Mesothelial cell of epicardium (in vitro differentiated cells): Measurements from ENCODE around the gene OTOG. TPM values are rescaled to one million over a fixed set of nuclear protein-coding genes. Genes with fewer than 3 reads are reported as not detected.

ENCODE experiments used
- DNase-seq, 2 experiments: peaks; one replicate each; pipeline ENCODE4 v3.0.0; 2021; ENCODE audit warnings: low spot score in 2 of 2; ENCODE audit not compliant: unreplicated experiment in 2 of 2
- H3K27ac Mint-ChIP-seq: 2 replicates; pipeline ENCODE4 v1.8.0; 2021; ENCODE audit warnings: mixed read lengths
- H3K27me3 Mint-ChIP-seq: 2 replicates; pipeline ENCODE4 v1.8.0; 2021; ENCODE audit warnings: low read depth, mixed read lengths
- H3K36me3 Mint-ChIP-seq: 2 replicates; pipeline ENCODE4 v1.8.0; 2021; ENCODE audit warnings: mixed read lengths
- H3K4me1 Mint-ChIP-seq: 2 replicates; pipeline ENCODE4 v1.8.0; 2021; ENCODE audit warnings: mixed read lengths
- H3K4me3 Mint-ChIP-seq: 2 replicates; pipeline ENCODE4 v1.8.0; 2021; ENCODE audit warnings: mild to moderate bottlenecking, moderate library complexity, mixed read lengths
- H3K9me3 Mint-ChIP-seq: 2 replicates; pipeline ENCODE4 v1.8.0; 2021; ENCODE audit warnings: mixed read lengths
- total RNA-seq: library from RNA; stranded (reverse); gene quantifications from 3 replicates; pipeline ENCODE4 v1.2.1, GENCODE V29; 2021
- TF ChIP-seq, protein P1 (sequence below): fragments of 200-600 bp; sonication (generic); IDR thresholded peaks from one replicate; pipeline ENCODE4 v1.5.0; 2021; ENCODE audit warnings: antibody characterized with exemption; ENCODE audit not compliant: unreplicated experiment

The OTOG gene
- total RNA-seq, 1 donor from 2014 or later: 1.8 TPM

DNA sequence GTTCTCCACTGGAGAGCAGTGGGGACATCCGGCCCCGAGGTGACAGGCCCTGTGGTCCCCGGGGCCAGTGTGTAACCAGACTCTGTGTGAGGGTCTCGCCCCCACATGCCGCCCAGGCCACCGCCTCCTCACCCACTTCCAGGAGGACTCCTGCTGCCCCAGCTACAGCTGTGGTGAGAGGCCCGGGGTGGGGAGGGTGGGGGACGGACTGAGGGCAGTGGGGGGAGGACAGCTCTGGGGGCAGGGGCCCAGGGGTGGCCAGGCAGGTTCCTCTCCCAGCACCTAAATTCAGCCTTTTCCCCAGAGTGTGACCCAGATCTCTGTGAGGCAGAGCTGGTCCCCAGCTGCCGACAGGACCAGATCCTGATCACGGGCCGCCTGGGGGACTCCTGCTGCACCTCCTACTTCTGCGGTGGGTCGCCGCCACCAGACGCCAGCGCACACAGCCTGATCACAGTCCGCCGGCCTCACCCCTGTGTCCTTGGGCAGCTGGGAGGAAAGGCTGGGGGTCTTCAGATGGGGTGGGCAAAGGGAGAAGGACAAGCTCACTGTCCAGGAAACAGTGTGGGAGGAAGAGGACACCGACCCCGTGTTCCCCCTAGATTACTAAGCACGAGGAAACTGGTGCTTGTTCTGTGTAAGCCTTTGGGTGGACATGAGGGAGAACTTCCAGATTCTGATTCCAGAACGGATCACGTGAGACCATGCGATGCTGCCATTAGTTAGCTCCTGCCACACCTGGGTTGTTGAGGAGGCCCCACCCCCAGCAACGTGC is 87.9 kb downstream of the OTOG start:
- no peak overlapping the region for H3K4me3 Mint-ChIP-seq
- TF ChIP-seq, protein P1, sequence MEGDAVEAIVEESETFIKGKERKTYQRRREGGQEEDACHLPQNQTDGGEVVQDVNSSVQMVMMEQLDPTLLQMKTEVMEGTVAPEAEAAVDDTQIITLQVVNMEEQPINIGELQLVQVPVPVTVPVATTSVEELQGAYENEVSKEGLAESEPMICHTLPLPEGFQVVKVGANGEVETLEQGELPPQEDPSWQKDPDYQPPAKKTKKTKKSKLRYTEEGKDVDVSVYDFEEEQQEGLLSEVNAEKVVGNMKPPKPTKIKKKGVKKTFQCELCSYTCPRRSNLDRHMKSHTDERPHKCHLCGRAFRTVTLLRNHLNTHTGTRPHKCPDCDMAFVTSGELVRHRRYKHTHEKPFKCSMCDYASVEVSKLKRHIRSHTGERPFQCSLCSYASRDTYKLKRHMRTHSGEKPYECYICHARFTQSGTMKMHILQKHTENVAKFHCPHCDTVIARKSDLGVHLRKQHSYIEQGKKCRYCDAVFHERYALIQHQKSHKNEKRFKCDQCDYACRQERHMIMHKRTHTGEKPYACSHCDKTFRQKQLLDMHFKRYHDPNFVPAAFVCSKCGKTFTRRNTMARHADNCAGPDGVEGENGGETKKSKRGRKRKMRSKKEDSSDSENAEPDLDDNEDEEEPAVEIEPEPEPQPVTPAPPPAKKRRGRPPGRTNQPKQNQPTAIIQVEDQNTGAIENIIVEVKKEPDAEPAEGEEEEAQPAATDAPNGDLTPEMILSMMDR: no peak
- H3K36me3 Mint-ChIP-seq: no peaks in the 10 kb centered on the region
- H3K4me1 Mint-ChIP-seq: no peaks in the 10 kb centered on the region
- no peaks in the 10 kb centered on the region for H3K9me3 Mint-ChIP-seq
- DNase-seq: no peak
- H3K27me3 Mint-ChIP-seq: peaks cover 23% of the 10 kb centered on the region
- H3K27ac Mint-ChIP-seq: no peak overlapping the region

GRCh38 chr11:17635551-17635938 is 88.5 kb downstream of the OTOG start:
- Mint-ChIP-seq H3K4me1 (no peaks in the 10 kb centered on the region), H3K9me3 (no peaks in the 10 kb centered on the region), H3K27ac (no peak overlapping the region), H3K4me3 (no peak overlapping the region), H3K36me3 (no peaks in the 10 kb centered on the region), H3K27me3 (peaks cover 20% of the 10 kb centered on the region)
- no peak for DNase-seq
- TF ChIP-seq, protein P1: no peak

DNA sequence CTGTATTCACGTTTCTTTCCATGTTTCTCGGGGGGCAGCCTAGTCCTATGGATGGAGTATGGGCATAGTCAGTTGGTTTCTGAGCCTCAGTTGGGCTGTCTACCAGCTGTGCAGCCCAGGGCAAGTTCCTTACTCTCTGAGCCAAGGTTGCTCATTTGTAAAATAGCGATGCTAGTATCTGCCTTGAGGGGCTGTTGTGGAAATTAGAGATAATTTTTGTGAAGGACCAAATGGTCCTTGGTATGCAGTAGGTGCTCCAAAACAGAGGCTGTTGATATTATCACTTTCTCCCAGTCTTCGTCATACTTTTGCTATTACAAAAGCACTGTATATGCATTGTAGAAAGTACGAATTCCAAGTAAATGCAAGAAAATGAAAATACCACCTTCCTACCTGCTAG is 89.7 kb downstream of the OTOG start:
- Mint-ChIP-seq H3K4me1 (no peaks in the 10 kb centered on the region), H3K27ac (no peak overlapping the region), H3K27me3 (peaks cover 19% of the 10 kb centered on the region), H3K36me3 (no peaks in the 10 kb centered on the region), H3K4me3 (no peak overlapping the region), H3K9me3 (no peaks in the 10 kb centered on the region)
- TF ChIP-seq, protein P1: no peak
- DNase-seq: no peak

DNA sequence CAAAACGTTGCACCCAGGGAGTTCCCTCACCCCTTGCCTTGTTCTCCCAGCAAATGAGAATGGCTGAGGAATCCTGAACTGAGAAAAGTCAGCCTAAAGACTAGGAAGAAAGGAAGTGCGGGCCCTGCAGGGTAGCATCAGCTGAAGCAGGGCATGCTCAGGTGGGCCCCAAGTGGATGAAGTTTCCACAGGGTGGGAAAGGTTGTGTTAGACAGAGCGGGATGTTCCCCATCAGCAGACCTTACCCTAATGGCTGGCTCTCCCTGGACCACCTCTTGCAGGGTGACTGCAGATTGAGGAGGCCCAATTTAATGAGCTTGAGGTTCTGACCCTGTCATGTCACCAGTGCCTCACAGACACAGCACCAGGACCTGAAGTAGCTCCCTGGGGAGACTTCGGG is 90.8 kb downstream of the OTOG start:
- Mint-ChIP-seq H3K4me3 (no peak overlapping the region), H3K9me3 (no peaks in the 10 kb centered on the region), H3K27me3 (peaks cover 24% of the 10 kb centered on the region), H3K27ac (no peak overlapping the region), H3K4me1 (no peaks in the 10 kb centered on the region), H3K36me3 (no peaks in the 10 kb centered on the region)
- TF ChIP-seq, protein P1: no peak
- DNase-seq: no peak

DNA sequence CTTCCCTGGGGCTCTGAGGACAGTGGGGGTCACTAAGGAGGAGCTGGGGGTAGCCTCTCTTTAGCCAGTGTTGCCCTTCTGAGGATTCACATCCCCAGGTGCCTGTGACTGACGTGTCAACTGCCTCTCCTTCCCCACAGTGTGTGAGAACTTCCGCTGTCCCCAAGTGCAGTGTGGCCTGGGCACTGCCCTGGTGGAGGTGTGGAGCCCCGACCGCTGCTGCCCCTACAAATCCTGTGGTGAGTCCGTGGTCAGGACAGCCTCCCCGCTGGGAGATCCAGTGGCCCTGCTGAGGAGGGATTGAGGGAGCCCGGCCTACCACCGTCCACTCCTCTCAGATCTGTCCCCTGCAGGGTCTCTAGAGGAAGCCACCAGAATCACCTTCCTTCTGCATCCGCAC is 91.3 kb downstream of the OTOG start:
- H3K9me3 Mint-ChIP-seq: no peaks in the 10 kb centered on the region
- no peak overlapping the region for H3K4me3 Mint-ChIP-seq
- TF ChIP-seq, protein P1: no peak
- H3K36me3 Mint-ChIP-seq: no peaks in the 10 kb centered on the region
- H3K27me3 Mint-ChIP-seq: peaks cover 24% of the 10 kb centered on the region
- H3K4me1 Mint-ChIP-seq: no peaks in the 10 kb centered on the region
- no peak for DNase-seq
- H3K27ac Mint-ChIP-seq: no peak overlapping the region
